Measurements from ENCODE around the gene METTL6. TPM values are rescaled to one million over a fixed set of nuclear protein-coding genes. Genes with fewer than 3 reads are reported as not detected.

METTL6 gene
- total and polyA plus RNA-seq, 11 donors = 5.7 to 15.6 (median 10.5) TPM

GRCh38 chr3:15384510-15385237 is 42.7 kb downstream of the METTL6 start:
- WGBS, 4 donors = 80 to 93% (median 83%) methylated on average over 4 of the region's 4 CpGs
- H3K27me3 ChIP-seq = no peaks in the 10 kb centered on the region
- DNase-seq (no peak), ATAC-seq (no peak)
- peak overlapping the region in 1 of 12 donors; percentile 40 for H3K27ac ChIP-seq
- intact Hi-C loops (cut with DNase I) = no loop called here
- H3K4me1 ChIP-seq = peaks cover 0 to 31% (median 1%) of the 10 kb centered on the region in 12 donors
- TF ChIP-seq POLR2A (IDR thresholded peaks at IDR 0.05) = no peak
- TF ChIP-seq CTCF (IDR thresholded peaks at IDR 0.05) = no peak
- H3K36me3 ChIP-seq = no peaks in the 10 kb centered on the region
- peaks cover 0 to 21% (median 7%) of the 10 kb centered on the region in 12 donors for H3K9me3 ChIP-seq
- no peak overlapping the region for H3K4me3 ChIP-seq

- ATAC-seq (no peak), DNase-seq (no peak)
- TF ChIP-seq POLR2A (IDR thresholded peaks at IDR 0.05) (no peak), CTCF (IDR thresholded peaks at IDR 0.05) (no peak)
- H3K27ac ChIP-seq = no peak overlapping the region
- H3K9me3 ChIP-seq = peaks cover 0 to 21% (median 7%) of the 10 kb centered on the region in 12 donors
- H3K4me3 ChIP-seq = no peak overlapping the region
- 80 to 90% (median 86%) methylated on average over 3 of the region's 3 CpGs for WGBS, 4 donors
- peaks cover 0 to 36% (median 0%) of the 10 kb centered on the region in 12 donors for H3K4me1 ChIP-seq
- no peaks in the 10 kb centered on the region for H3K36me3 ChIP-seq
- intact Hi-C loops (cut with DNase I) = no loop called here
- H3K27me3 ChIP-seq = no peaks in the 10 kb centered on the region
Measured at GRCh38 chr3:15382405-15382923, 44.9 kb downstream of the METTL6 start.

- Histone ChIP-seq H3K27ac (no peak overlapping the region), H3K27me3 (no peaks in the 10 kb centered on the region), H3K4me1 (peaks cover 0 to 31% (median 0%) of the 10 kb centered on the region in 12 donors), H3K36me3 (no peaks in the 10 kb centered on the region), H3K4me3 (no peak overlapping the region), H3K9me3 (peaks cover 0 to 10% (median 4%) of the 10 kb centered on the region in 12 donors)
- WGBS, 4 donors = 65 to 79% (median 71%) methylated on average over 6 of the region's 6 CpGs
- intact Hi-C loops (cut with DNase I) = loop anchor here in 1 of 10 donors (2.0 kb wide), 1 partner anchor 114 kb away; no protein-coding TSS in a partner anchor
- no peak for TF ChIP-seq POLR2A (IDR thresholded peaks at IDR 0.05)
- TF ChIP-seq CTCF (IDR thresholded peaks at IDR 0.05) = no peak
- DNase-seq (no peak), ATAC-seq (no peak)
Measured at GRCh38 chr3:15380980-15381890, 46.1 kb downstream of the METTL6 start.

All from heart left ventricle (tissue), 16 donors.